Stimulated activated CD4-positive, alpha-beta T cell treated with anti-CD3 and anti-CD28 coated beads, TNF-alpha, amount 100 ng/mL, for 4 hours (primary cell): ENCODE results near the gene SPEM3.
"Not testable (repeated sequence)": the region's sequence is repeated elsewhere in the genome, so short reads cannot be mapped to it uniquely, and the experiment has no call there.

Source experiments
- DNase-seq, 3 experiments: peaks; one replicate each; pipeline ENCODE4 v3.0.0-alpha.2; 2020; ENCODE audit warnings: low read depth in 3 of 3

SPEM3 gene

DNA sequence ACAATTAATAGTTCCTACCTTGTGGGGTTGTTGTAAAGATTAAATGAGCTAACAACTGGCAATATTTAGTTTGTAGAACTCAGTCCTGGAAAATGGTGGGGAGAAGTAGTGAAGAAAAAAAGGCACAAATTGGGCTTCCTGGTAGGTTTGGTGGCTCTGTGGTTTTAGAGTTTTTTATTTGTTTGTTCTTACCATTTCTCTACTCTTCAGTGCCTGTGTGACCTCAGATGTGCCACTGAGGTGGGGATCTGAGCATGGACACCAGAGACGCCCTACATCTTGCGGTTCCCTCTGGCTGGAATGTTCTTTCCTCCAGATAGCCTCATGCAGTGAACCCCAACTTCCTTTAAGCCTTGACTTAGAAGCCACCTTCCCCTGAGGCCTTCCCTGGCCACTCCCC is 43.1 kb downstream of the SPEM3 start:
- no peak for DNase-seq

GRCh38 chr17:7474767-7475166 is 46.1 kb downstream of the SPEM3 start:
- not testable (repeated sequence) for DNase-seq

GRCh38 chr17:7475764-7476422 is 47.2 kb downstream of the SPEM3 start:
- DNase-seq, result no peak

DNA sequence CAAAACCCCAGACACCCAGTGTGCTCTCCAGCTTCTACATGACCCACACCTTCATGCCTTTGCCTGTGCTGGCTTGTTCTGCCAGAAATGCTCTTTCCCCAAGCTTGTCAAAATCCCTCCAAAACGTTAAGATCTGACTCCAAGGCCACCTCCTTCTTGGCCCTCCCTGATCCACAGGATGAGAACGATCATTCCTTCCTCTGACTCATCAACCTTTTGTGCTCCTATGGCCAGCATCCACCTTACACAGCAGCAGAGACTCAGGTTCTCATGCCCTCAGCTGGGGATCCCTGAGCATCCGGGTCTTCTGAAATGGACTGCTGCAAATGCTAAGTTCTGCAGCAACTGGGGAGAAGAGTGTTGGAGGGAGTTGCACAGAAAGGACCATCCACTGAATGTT is 47.8 kb downstream of the SPEM3 start:
- no peak for DNase-seq

GRCh38 chr17:7476951-7477350 is 48.3 kb downstream of the SPEM3 start:
- no peak for DNase-seq

DNA sequence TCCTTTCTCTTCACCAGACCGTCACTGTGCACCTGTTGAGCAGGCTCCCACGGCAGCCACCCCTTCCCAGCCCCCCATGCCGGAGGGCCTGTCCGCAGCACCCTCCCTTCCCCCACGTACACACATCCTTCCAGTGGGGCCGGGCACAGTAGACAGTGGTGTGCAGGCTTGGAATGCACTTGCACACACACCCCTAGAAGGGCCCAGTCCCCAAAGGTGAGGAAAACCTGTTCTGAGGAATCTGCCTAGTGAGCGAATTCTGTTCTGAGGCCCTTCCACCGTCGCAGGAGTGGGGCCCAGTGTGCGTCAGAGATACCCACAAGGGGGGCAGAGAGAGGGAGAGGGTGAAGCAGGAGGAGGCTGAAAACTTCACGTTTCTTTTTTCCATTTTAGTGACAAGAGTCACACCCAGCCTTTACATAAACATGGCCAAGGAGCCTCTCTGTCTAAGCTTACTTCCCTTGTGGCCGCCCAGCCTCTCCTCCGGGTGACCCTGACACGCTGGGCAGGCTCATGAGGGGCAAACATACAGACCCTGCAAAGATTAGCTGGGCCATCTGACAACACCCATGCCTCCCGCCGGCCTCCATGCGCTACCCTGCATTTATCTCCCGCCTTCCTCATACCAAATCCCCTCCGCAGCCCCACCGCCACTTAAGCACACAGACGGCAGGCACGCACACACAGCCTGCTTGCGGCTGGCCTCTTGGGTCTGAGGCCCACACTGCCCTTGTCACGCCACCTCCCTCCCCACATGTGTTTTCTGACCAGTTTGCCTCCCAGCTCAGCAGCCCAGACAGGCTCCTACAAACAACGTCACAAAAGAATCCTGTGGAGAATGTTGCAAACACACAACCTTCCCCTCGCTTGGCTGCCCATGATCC is 49.0 kb downstream of the SPEM3 start:
- no peak for DNase-seq

- peak in 1 of 3 experiments; percentile 22 for DNase-seq
Observed at GRCh38 chr17:7478276-7479212, 49.9 kb downstream of the SPEM3 start.

- DNase-seq, result peak; percentile 37 to 49 (median 46)
Observed at GRCh38 chr17:7479213-7480088, 50.8 kb downstream of the SPEM3 start, which contains the start of gene ZBTB4. TSS of gene ZBTB4 (minus strand) at chr17:7479631. CDS start at chr17:7466801, 12,830 bp downstream.

GRCh38 chr17:7480089-7480384 is 51.4 kb downstream of the SPEM3 start:
- DNase-seq, result no peak

- DNase-seq, result not testable (repeated sequence)
Observed at GRCh38 chr17:7481275-7481674, 52.6 kb downstream of the SPEM3 start, which contains the start of gene SLC35G6. TSS of gene SLC35G6 (plus strand) at chr17:7481446. CDS start at chr17:7481517, 71 bp downstream.

GRCh38 chr17:7481842-7482741 is 53.4 kb downstream of the SPEM3 start:
- not testable (repeated sequence) for DNase-seq
